DMS153 treated with DMSO at 0.1 percent for 48 hours (cell line): Measurements from ENCODE around the gene SMIM28.

Source experiments
- DNase-seq: peaks from one replicate; lab custom pipeline; 2025; ENCODE audit not compliant: unreplicated experiment; lab: John Stamatoyannopoulos, UW

The SMIM28 gene

GRCh38 chr6:138372711-138373463 is 4.8 kb upstream of the SMIM28 start:
- DNase-seq, result no peak

- DNase-seq, result no peak
Measured at GRCh38 chr6:138374230-138374629, 3.5 kb upstream of the SMIM28 start.

DNA sequence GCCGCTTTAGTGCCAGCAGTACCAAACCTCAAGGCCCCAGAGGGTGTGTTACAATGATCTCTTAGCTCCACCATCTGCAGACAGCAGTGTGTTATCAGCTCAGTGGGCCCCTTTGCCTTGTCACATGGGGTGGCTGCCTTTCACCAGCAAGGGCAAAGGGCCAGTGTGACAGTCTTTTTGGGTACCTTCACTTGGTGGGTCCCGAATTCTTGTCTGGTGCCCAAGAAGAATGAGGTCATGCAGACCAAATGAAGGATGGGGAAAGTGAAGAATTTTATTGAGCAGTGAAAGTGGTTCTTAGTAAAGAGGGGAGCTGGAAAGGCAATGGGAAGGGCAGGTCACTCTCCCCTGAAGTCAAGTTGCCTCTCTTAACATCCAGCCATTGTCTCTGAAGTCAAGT is 2.9 kb upstream of the SMIM28 start:
- no peak for DNase-seq

DNA sequence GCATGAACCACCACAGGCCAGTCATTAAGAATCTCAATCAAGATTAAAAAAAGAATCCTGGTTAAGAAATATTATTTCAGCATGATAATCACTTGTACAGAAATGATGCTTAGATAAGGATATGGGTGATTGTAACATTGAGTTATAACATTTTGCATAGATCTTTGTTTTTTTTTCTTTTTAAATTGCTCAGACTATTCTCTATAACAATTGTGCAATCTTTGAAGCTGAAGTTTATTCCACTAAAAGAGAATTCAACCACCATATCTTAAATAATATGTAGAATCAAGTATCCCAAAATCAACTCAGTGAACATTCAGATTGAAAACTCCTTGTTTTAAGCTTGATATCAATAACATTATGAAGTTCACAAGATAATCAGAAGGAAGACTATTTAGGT is 663 bp upstream of the SMIM28 start:
- DNase-seq, result no peak

- no peak for DNase-seq
Measured at GRCh38 chr6:138378463-138378862, 758 bp downstream of the SMIM28 start.

DNA sequence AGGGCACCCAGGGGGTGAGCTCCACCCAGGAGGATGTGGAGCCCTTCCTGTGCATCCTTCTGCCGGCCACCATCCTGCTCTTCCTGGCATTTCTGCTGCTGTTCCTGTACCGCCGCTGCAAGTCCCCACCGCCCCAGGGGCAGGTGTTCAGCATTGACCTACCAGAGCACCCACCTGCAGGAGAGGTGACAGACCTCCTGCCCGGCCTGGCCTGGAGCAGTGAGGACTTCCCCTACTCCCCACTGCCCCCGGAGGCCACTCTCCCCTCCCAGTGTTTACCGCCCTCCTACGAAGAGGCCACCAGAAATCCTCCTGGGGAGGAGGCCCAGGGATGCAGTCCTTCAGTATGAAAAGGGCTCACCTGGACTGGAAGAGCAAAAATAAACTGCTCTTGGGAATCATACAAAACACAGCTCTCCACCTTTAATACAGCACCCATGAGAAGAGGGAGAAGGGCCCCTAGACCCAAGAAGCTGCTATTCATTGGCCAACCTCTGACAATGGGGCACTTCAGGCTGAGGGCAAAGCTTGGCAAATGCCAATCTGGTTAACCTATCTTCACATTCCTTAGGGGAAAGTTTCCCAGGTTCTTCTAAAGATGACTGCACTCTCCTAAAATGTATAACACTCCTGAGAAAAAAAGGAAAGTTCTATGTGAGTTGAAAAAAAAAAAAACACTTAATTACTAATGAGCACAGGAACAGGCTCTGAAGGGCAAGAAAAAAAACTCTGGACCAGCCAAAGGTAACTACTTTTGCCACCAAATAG is 5.0 kb downstream of the SMIM28 start:
- no peak for DNase-seq

DNA sequence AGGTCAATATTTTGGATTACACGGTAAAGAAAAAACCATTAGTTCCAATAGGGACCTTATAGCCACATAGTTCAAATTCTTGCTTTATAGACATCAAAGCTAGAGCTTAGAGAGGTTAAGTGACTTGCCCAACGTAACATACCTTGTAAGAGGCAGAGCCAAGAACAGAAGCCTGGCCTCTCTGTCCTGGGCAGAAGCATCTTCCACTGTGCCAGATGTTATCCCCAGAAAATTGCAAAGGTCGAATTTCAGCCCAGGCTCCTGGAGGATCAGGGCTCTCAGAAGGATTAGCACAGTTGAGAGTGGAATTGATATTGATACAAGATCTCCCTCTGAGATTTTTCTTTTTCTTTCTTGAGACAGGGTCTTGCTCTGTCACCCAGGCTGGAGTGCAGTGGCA is 6.1 kb downstream of the SMIM28 start:
- no peak for DNase-seq

DNA sequence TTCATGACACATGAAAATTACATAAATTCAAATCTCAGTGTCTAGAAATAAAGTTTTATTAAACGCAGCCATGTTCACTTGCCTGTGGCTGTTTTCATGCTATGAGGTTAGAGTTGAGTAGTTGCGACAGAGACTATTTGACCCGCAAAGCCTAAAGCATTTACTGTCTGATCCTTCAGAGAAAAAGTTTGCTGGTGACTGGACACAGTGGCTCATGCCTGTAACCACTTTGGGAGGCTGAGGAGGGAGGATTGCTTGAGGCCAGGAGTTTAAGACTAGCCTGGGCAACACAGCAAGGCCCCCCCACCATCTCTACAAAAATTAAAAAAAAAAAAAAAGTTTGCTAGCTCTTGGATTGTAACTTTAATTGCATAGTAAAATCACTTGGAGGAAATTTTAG is 9.2 kb downstream of the SMIM28 start:
- no peak for DNase-seq

DNA sequence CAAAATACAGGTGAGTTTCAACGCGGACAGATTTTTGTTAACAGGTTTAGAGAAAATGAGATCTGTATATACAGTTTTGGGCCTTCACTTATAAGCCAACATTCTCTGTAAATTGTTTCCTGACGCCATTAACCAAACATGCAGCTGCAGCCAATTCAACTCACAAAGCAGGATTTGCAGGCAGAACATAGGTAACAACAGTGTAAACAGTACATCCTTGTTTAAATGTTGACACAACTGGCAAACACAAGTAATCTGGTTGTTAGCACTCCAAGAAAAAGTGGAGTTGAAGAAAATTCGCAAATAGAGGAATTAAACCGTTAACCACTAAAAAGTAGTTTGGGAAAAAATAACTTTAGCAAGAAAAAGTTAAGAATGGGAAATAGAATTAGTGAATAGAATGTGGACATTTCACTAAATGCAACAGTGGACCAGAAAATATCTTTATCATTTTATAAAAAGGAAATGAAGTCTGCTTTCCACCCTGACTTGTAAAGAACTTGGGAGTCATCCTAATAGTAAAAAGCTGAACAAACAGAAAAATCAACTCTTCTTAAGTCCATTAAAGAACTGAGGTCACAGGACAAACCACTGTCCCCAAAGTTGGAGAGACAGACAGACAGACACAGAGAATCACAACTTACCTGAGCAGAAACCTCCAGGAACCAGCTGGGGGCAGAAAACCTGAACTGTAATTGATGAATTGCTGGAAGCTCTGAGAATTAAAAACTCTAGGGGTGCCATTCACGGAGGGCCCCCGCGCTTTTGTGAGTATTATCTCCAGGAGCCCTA is 10.1 kb downstream of the SMIM28 start:
- DNase-seq, result peak; percentile 62

- DNase-seq, result no peak
Measured at GRCh38 chr6:138389551-138389950, 11.8 kb downstream of the SMIM28 start.

DNA sequence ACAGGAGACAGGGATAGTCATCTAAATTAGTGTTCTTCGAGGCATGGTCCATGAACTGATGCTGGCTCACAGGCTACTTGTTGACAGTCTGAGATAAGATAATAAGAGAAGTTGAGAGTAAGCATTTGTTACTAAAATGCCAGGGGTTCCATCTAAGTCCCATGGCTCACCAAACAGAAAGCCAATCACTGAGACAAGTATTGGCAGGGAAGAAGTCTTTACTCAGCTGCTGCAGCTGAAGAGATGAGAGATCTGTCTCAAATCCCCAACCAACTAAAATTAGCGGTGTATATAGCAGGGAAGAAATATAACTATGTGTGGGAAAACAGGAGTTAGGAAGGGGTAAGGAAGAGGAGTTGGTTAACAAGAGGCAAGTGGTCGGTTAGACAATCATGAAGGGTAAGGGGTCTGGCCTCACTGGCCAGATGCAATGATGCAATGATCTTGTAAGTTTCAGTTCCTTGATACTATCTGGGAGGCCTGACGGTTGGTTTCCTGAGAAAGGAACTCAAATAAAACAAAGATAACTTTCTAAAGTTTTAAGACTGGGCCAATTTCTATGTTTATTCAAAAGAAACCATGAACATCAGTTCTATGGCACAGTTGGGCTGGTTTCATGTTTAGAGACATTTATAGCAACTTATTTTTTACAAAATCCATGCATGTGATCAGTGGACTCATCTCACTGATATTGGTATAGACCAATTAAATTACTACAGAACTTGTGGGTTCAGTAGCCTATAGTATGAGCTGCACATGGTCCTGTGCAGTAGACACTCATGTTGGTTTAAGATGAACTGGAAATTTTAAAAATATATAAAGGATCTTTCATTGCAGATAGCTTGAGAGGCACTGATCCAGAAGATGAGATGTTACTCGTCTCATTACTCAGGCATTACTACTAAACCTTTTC is 16.4 kb downstream of the SMIM28 start:
- DNase-seq, result no peak

DNA sequence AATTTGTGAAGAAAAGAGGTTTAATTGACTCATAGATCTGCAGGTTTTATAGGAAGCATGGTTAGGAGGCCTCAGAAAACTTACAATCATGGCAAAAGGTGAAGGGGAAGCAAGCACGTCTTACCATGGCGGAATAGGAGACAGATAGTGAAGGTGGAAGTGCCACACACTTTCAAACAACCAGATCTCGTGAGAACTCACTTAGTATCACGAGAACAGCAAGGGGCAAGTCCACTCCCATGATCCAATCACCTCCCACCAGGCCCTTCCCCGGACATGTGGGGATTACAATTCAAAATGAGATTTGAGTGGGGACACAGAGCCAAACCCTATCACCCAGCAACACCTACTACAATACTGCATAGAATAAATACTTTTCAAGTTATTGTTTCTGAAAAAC is 19.0 kb downstream of the SMIM28 start:
- DNase-seq, result no peak

GRCh38 chr6:138397128-138398122 is 19.7 kb downstream of the SMIM28 start:
- no peak for DNase-seq

DNA sequence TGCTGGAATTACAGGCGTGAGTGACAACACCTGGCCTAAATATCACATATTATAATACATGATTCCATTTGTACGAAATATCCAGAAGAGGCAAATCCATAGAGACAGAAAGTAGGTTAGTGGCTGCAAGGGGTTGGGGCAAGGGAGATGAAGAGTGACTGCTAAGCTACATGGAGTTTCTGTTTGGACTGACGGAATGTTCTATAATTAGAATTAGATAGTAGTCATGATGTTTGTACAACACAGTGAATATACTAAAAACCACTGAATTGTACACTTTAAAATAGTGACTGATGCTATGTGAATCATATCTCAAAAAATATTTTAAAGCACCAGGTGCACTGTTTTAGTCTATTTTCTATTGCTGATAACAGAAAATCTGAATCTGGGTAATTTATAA is 22.6 kb downstream of the SMIM28 start:
- DNase-seq, result no peak

DNA sequence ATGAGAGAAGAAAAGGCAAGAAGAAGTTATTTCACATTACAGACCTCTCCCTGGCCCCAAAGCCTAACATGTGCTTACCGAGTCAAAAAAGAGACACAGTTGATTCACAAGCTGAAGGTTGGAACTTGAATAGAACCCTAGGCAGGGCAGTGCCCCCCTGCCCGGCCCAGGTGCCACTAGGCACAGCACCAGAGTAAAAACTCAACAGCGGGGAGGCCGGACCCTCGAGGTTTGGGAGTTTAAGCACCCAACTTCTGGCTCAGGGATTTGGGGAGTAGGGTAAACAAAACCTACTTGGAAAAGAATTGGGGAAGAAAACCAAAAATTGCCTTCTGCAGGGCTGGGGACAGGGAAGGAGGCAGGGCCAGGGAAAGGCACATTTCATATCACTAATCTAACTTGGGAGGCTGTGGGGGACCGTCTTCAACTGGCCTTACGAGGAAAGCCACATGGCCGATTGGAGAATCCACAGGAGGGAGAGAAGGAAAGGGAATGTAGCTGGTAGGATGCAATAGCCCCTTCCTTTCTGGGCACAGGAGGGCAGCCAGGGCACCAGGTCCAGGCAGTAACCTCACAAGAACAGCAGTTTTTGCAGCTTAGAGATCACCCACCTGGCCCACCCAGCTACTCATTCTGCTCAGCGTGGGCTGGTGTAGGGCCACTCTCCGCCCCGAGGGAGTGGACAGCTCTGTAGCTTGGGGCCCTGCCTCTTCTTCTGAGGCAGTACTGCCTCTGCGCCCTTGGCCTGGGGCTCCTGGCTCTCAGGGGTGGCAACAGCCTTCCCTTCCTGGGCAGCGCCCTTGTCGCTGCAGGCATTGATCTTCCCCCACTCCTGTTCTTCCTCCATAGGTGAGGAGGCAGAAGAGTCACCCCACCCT is 24.5 kb downstream of the SMIM28 start:
- no peak for DNase-seq

GRCh38 chr6:138402838-138403187 is 25.1 kb downstream of the SMIM28 start:
- no peak for DNase-seq

DNA sequence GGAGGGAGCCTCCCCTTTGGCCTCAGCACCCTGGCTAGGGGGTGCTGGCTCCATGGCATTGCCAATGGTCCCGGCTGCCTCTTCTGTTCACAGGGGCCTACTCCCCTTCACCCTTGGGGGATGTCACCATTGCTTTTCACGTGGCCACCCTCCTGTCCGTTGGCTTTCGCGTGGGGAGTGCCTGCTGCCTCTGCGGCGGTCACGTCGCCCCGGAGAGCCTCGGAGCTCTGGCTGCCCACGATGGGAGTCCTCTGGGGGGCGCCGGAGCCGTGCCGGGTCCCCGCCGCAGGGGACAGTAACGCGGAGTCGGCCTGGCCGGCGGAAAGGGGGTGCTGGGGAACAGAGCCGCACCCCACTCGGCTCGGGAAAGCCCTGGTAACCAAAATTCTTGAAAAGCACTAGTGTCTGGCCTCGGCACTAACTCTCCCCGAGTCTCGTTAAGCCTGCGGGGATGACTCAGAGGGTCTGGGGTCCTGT is 25.7 kb downstream of the SMIM28 start:
- no peak for DNase-seq

DNA sequence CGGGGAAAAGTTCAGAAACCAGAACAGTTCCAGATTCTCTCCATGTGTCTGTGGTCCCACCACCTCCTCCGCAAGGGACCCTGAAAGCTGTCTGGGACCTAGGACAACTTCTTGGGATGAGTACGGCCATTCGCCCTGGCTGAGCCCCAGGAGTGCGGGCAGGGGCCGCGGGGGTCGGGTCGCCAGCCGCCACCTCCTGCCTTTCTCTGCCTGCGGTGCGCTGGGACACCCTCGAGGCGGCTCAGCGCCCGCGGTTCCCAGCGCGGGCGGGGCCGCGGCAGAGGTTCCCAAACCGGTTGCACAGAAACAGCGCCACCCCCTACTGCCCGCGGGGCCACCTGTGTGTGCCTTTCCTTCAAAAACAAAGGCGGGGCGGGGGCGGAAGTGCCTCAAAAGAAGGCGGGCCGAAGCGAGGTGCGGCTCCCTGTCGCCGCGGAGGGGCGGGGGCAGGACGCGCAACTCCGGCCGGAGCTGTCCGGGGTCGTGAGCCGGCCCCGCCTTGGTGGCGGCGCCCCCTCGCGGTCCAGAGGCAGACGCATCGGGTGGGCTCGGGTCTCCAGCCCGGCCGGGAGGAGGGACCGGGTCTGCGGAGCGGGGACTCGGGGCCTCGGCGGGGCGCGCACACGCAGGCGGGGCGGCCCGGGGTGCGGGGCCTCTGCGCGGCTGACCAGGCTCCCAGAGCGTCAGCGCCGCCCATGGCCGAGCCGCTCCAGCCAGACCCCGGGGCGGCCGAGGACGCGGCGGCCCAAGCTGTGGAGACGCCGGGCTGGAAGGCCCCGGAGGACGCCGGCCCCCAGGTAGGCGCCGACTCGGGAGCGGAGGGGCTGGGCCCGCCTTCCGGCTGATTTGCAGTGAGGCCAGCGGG is 26.3 kb downstream of the SMIM28 start, which contains the start of gene HEBP2:
TSS of gene HEBP2 (plus strand) at position 423 of the 865 bp plus-strand sequence. CDS start at position 696, 273 bp downstream.
- peak; percentile 86 for DNase-seq
